SJSA1 (cell line): ENCODE results near the gene CSRP1. TPM values are rescaled to one million over a fixed set of nuclear protein-coding genes. Genes with fewer than 3 reads are reported as not detected.
A peak's percentile ranks its signal among the peaks of the same experiment; 100 is the strongest.

Source experiments
- DNase-seq, 2 experiments: peaks; one replicate each; pipeline ENCODE4 v3.0.0-alpha.2; 2015 to 2020; ENCODE audit warnings: low spot score in 2 of 2, low read depth in 1 of 2
- H3K27ac ChIP-seq: fragments of 250-450 bp; sonication (Bioruptor Pico); 2 replicates; pipeline ENCODE4 v1.5.1; 2020; ENCODE audit warnings: mild to moderate bottlenecking, moderate library complexity
- H3K27me3 ChIP-seq: fragments of 250-450 bp; sonication (Bioruptor Pico); replicated peaks from 2 replicates; pipeline ENCODE4 v1.5.1; 2020; ENCODE audit warnings: mild to moderate bottlenecking, moderate library complexity
- H3K36me3 ChIP-seq: fragments of 250-450 bp; sonication (Bioruptor Pico); 2 replicates; pipeline ENCODE4 v1.5.1; 2020; ENCODE audit warnings: mild to moderate bottlenecking
- H3K4me1 ChIP-seq: fragments of 250-450 bp; sonication (Bioruptor Pico); replicated peaks from 2 replicates; pipeline ENCODE4 v1.6.1; 2021; ENCODE audit warnings: mild to moderate bottlenecking
- H3K4me3 ChIP-seq: fragments of 250-450 bp; sonication (Bioruptor Pico); 2 replicates; pipeline ENCODE4 v1.5.1; 2020; ENCODE audit warnings: mild to moderate bottlenecking
- H3K9me3 ChIP-seq: fragments of 250-450 bp; sonication (Bioruptor Pico); replicated peaks from 2 replicates; pipeline ENCODE4 v1.5.1; 2020; ENCODE audit warnings: mild to moderate bottlenecking
- total RNA-seq: library from RNA; depleted of rRNA; stranded (reverse); fragments of >200 nt; shearing (Covaris generic); gene quantifications from 2 replicates; pipeline ENCODE4 v1.2.3, GENCODE V29; 2014

The CSRP1 gene
- total RNA-seq, 1 experiment from 2014 or later, result 1,377 TPM

DNA sequence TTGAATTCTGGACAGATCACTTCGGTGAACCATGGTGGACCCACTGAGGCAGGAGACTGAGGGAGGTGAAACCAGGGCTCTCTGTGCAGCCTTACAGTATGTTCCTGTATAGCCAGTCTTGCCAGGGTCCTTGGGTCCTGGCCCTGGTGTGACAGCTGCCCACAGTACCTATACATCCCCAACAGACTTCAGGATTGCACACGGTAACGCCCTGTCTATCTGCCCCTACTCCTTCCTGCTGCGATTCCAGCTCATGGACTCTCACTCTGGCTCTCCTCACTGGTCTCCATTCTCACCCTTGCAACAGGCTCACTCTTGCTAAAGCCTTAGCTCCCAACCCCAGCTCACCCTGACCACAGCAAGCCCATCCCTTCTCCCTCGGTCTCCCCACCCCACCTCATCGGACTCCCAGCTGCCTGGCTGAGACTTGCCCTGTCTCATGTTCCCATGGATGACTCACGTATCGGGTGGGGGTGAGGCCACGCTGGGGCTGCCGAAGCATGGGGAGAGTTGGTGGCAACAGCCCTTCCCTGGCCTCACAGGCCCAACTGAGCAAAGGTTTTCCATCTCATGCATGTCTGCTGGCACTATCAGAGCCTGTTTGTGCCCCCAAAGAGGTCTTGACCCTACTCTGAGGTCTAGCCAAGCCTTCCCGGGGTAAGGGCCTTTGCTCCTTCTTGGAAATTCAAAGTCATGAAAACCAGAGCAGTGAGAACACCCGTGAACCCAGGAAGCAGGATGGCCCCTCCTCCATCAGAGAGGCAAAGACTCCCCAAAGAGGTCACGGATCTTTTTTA, 45.1 kb downstream of the CSRP1 start:
- no peaks in the 10 kb centered on the region for H3K9me3 ChIP-seq
- H3K4me3 ChIP-seq, result no peak overlapping the region
- peak overlapping the region; percentile 77 for H3K27ac ChIP-seq
- DNase-seq, result peak; percentile 90 to 96
- peaks cover 25% of the 10 kb centered on the region for H3K36me3 ChIP-seq
- no peaks in the 10 kb centered on the region for H3K27me3 ChIP-seq
- H3K4me1 ChIP-seq, result peaks cover 61% of the 10 kb centered on the region

DNA sequence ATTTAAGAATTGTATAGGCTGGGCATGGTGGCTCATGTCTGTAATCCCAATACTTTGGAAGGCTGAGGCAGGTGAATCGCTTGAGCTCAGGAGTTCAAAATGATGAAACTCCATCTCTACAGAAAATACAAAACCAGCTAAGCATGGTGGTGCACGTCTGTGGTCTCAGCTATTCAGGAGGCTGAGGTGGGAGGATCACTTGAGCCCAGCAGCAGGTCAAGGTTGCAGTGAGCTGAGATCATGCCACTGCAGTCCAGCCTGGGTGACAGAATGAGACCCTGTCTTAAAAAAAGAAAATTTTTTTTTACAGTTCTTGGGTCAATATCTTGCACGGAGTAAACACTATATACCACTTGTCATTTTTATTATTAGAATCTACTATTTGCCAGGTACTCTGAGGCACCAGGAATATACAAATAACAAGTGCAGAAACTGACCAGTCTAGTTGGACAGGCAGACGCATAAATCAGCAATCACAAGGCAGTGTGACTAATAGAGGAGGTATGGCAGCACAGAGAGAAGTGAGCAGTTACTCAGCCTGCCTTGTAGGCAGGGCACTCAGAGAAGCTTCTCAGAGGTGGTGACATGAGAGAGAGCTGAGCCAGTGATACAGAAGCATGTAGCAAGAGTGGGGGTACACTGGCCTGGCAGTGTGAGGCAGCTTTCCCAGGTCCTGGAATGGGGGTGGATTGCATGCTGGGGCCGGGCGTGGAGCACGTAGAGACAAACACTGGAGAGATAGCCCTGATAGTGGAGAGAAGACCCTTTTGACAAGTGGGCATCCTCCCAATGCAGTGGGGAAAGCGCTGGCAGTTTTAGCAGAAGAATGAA, 45.9 kb downstream of the CSRP1 start:
- Histone ChIP-seq H3K4me1 (peaks cover 62% of the 10 kb centered on the region), H3K4me3 (no peak overlapping the region)

DNA sequence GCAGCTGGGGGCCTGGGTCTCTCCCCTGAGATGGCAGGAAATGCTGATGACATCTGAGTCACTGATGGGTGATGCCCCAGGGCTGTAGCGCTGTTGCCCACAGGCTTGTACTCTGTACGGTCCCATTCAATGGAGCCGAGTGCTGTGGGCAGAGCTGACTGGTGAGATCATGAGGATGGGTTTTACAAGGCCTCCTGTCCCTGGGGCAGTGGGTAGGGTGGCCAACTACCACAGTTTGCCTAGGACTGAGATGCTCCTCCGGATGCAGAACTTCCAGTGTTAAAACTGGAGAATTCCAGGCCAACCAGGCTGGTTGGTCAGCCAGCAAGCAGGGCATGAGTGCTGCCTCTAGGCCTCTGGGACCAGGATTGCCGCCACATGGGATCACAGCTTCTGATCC, 47.1 kb downstream of the CSRP1 start:
- Histone ChIP-seq H3K36me3 (peaks cover 9% of the 10 kb centered on the region), H3K27me3 (no peaks in the 10 kb centered on the region), H3K4me1 (peaks cover 68% of the 10 kb centered on the region), H3K9me3 (no peaks in the 10 kb centered on the region), H3K4me3 (no peak overlapping the region), H3K27ac (no peak overlapping the region)
- DNase-seq, result no peak

More for the DNA sequence above, 45.9 kb downstream of the CSRP1 start:
- H3K9me3 ChIP-seq, result no peaks in the 10 kb centered on the region
- no peaks in the 10 kb centered on the region for H3K27me3 ChIP-seq
- H3K36me3 ChIP-seq, result peaks cover 22% of the 10 kb centered on the region
- peak overlapping the region; percentile 77 for H3K27ac ChIP-seq
- DNase-seq, result peak; percentile 84 to 87

DNA sequence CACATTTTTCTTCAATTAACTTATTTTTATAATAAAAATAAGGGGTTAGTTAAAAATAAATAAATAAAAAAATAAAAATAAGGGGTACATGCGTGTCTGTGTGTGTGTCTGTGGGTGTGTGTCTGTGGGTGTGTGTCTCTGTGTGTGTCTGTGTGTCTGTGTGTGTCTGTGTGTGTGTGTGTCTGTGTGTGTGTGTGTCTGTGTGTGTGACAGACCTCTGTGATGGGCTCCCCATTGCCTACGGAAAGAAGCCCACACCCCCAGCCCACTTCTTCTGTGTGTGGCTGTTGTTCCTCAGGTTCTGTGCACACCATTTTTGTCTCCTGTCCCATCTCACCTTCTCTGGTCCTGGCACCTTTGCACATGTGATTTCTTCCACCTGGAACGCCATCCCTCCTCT, 47.9 kb downstream of the CSRP1 start:
- DNase-seq, result no peak
- peaks cover 2% of the 10 kb centered on the region for H3K36me3 ChIP-seq
- no peak overlapping the region for H3K4me3 ChIP-seq
- no peaks in the 10 kb centered on the region for H3K27me3 ChIP-seq
- H3K27ac ChIP-seq, result no peak overlapping the region
- H3K9me3 ChIP-seq, result no peaks in the 10 kb centered on the region
- peaks cover 68% of the 10 kb centered on the region for H3K4me1 ChIP-seq

DNA sequence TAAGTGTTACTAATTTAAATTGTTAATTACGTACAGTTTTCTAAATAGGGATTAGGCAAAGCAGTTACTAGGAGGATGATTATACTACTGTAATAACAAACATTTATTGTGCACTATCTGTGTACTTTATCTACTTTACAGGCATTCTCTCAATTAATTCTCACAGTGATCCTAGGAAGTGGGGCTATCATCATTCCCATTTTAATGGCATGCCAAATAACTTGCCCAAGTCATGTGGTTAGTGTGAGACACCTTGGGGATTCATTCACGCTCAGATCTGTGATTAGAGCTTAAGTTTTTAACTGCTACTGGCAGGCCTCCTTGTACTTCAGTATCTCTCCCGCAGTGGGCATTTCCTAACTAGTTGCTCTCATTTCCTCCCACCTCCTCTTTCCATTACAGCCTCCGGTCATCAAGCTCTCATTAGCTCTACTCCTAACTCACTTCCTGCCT, 49.4 kb downstream of the CSRP1 start:
- no peak for DNase-seq
- Histone ChIP-seq H3K27me3 (no peaks in the 10 kb centered on the region), H3K9me3 (no peaks in the 10 kb centered on the region), H3K4me3 (no peak overlapping the region), H3K4me1 (peaks cover 60% of the 10 kb centered on the region), H3K36me3 (no peaks in the 10 kb centered on the region), H3K27ac (peak overlapping the region; percentile 78)

DNA sequence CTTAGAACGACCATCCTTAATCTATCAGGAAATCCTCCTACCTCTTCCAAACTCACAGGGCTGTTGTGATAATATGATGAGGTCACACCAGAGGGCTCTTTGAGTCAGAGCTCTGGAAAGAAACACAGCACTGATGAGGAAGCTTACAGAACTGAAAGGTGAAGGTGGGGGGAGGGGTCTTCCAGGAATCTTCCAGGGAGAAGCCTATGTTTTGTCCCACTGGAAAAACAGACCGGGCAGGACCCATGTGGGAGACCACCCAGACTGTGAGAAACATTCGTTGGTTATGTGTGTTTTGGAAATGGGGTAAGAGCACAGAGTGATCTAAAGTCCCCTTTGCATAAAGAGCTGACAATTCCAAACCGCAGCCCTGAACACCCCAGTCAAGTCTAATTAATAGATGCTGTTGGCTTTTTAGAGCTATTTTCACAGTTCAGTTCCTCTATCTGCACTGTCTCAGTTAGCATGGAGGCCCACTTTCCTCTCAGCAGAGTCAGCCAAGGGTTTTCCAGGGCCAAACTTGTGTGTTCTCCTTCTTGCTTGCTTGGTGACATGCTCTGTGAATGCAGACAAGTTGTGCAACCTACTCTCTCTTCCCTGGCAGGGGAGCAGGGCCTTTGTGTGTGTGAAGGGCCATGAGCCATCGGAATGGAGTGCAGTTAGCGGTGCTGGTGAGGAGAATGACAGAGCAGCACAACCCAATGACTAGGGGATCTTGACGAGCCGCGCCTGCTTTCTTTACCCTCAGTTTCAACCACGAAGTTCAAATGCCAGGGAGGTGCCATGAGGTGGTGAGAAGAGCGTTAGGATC, 50.2 kb downstream of the CSRP1 start:
- no peaks in the 10 kb centered on the region for H3K9me3 ChIP-seq
- no peaks in the 10 kb centered on the region for H3K27me3 ChIP-seq
- peak; percentile 88 to 89 for DNase-seq
- no peaks in the 10 kb centered on the region for H3K36me3 ChIP-seq
- H3K4me1 ChIP-seq, result peaks cover 52% of the 10 kb centered on the region
- no peak overlapping the region for H3K4me3 ChIP-seq
- H3K27ac ChIP-seq, result peak overlapping the region; percentile 78

DNA sequence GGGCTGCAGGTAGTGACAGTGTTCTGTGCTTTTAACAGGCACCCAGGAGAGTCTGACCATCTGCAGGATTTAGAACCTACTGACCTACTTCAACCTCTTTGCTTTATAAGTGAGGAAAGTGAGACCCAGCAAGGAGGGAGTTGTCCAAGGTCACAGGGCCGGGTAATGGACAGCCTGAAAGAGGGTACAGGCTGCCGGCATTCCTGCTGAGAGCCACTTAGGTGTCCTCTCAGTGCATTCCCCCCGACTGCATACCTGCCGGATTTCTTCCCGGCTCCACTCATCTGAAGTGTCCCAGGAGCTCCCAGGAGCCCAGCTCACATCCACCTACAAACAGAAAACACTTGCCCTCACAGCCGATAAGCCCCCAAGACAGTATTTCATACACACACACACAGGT, 51.8 kb downstream of the CSRP1 start:
- no peak overlapping the region for H3K4me3 ChIP-seq

DNA sequence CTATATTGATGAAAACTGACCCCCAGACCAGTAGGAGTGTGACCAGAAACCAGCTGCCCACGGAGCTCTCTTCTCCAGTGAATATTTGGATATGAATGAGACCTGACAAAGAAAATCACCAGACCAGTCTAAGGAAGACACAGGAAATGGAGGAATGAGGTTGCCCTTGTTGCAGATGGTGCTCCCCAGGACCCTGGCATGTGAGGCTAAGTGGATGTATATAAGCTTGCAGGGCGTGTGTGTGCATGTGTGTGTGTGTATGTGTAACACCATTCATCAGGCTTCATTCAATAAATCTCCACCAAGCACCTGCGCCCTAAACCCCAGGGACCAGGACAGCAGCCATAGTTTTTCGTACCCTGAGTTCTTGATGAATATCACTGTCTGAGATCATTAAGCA, 52.3 kb downstream of the CSRP1 start:
- no peaks in the 10 kb centered on the region for H3K36me3 ChIP-seq
- H3K27ac ChIP-seq, result no peak overlapping the region
- H3K4me3 ChIP-seq, result no peak overlapping the region
- no peaks in the 10 kb centered on the region for H3K27me3 ChIP-seq
- DNase-seq, result no peak
- H3K9me3 ChIP-seq, result no peaks in the 10 kb centered on the region
- peaks cover 50% of the 10 kb centered on the region for H3K4me1 ChIP-seq

More for the DNA sequence above, 51.8 kb downstream of the CSRP1 start:
- H3K4me1 ChIP-seq, result peaks cover 52% of the 10 kb centered on the region
- H3K36me3 ChIP-seq, result no peaks in the 10 kb centered on the region
- no peaks in the 10 kb centered on the region for H3K9me3 ChIP-seq
- no peak for DNase-seq
- H3K27me3 ChIP-seq, result no peaks in the 10 kb centered on the region
- H3K27ac ChIP-seq, result no peak overlapping the region

DNA sequence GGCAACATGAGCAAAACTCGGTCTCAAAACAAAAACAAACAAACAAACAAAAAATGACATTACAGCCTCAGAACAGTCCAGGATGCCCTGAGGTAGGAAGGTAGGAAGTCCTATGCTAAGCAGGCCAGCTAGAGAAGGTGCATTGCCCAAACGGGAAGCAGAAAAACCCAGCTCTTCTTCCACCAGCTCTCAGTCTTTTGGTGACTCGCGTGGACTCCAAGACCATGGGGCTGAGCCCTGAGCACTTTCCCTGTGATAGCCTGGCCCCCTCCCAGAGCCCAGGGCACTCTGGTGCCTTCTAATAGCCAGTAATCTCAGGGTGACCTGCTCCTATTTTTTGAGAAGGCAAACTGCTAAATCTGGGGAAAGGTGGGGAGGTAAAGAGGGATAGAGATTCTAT, 54.1 kb downstream of the CSRP1 start:
- H3K4me3 ChIP-seq, result no peak overlapping the region
- H3K36me3 ChIP-seq, result no peaks in the 10 kb centered on the region
- peaks cover 59% of the 10 kb centered on the region for H3K4me1 ChIP-seq
- H3K9me3 ChIP-seq, result no peaks in the 10 kb centered on the region
- H3K27ac ChIP-seq, result no peak overlapping the region
- DNase-seq, result no peak
- no peaks in the 10 kb centered on the region for H3K27me3 ChIP-seq

DNA sequence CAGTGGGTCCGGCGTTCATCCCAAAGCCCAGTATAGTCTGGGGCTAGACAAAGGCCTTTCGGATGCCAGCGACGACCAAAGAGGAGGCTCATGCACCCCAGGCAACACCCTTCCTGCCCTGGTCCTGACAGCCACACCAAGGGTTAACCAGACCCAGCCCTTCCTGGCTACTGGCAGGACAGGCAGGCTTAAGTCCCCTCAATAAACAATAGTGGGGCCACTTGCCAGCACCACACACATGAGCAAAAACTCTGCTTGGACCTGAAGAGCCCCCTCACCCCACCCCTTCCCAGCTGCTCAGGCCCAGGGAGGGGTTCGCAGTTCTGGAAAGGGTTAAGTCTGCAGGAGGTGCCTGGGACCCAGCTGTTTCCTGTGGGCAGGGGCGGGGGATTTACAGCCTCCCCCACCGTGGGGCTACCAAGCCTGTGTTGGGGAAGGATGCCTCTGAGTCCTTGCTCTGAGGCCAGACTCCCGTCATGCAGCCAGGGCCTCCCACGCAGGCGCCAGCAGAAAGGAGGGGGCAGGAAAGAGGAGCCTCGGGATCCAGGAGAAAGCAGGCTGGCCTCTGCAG, 56.1 kb downstream of the CSRP1 start:
- peaks cover 41% of the 10 kb centered on the region for H3K4me1 ChIP-seq
- DNase-seq, result peak; percentile 74 to 84
- H3K27ac ChIP-seq, result peak overlapping the region; percentile 29; the same call in 1 of the 2 replicates
- no peak overlapping the region for H3K4me3 ChIP-seq
- H3K36me3 ChIP-seq, result no peaks in the 10 kb centered on the region
- H3K9me3 ChIP-seq, result no peaks in the 10 kb centered on the region
- no peaks in the 10 kb centered on the region for H3K27me3 ChIP-seq

DNA sequence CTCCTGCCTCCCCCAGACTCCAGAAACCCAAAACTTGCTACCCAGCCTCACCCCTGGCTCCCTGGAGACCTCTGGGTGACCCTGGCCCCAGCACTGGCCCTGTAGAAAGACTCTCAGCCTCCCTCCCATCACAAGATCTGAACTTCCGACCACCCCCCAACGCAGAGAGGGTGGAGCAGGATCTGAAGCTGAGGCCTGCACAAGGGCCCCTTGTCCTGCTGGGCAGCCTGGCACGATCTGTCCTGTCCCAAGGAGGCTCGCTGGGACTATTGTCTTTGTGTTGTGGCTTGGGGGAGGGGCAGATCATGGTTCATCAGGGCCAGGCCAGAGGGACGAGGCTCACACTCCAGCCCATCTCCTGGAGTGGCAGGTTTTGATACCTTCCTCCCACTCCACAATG, 57.9 kb downstream of the CSRP1 start:
- Histone ChIP-seq H3K27me3 (no peaks in the 10 kb centered on the region), H3K4me1 (peaks cover 37% of the 10 kb centered on the region), H3K4me3 (no peak overlapping the region), H3K9me3 (no peaks in the 10 kb centered on the region), H3K36me3 (no peaks in the 10 kb centered on the region), H3K27ac (no peak overlapping the region)
- DNase-seq, result no peak

DNA sequence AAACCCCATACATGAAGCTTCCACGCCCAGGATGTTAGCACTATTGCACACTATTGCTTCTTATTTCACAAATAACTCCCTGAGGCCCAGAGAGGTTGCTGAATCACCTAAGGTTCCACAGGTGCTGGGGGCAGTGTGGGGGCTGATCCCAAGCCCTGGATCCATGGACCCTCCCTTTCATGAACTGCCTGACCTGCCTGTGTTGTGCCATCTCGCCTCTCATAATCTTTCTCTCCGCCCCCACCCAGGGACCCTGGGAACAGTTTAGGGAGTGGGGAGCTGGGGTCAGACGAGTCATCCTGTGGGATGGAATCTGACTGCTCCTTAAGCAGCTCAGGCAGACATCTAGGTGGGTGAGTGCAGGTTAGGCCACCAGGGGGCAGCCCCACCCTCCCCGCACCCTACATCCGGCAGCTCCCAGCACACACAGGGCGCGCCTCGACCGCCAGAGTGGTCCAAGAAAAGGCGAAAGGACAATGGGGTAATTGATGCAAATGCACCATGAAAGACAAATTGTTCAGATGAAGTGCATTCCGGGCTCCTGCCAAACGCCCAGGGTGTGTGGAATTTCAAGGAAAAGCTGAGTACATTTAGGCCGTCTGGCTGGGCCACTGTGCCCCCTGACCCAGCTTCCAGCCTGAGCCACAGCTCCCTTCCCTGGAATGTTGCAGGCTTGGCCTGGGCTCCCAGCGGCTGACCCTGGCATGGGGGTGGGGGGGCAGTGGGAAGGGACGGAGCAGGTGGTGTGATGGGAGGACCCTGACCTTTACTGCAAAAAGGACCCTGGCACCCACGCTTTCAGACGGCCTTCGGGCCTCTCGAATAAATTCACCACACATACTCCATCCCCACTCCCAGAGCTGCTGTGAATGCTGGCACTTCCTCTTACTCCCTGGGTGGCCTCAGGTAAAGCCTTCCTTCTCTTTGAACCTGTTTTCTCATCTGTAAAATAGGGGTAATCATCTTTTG, 58.7 kb downstream of the CSRP1 start:
- Histone ChIP-seq H3K9me3 (no peaks in the 10 kb centered on the region), H3K27me3 (no peaks in the 10 kb centered on the region), H3K27ac (no peak overlapping the region), H3K4me1 (peaks cover 37% of the 10 kb centered on the region), H3K36me3 (no peaks in the 10 kb centered on the region), H3K4me3 (no peak overlapping the region)
- peak; percentile 74 to 84 for DNase-seq
